ENCODE data around the gene CNR2. TPM values are rescaled to one million over a fixed set of nuclear protein-coding genes. Genes with fewer than 3 reads are reported as not detected.
A peak's percentile ranks its signal among the peaks of the same experiment; 100 is the strongest.
"Not testable (repeated sequence)": the region's sequence is repeated elsewhere in the genome, so short reads cannot be mapped to it uniquely, and the experiment has no call there.

CNR2 gene
- total RNA-seq, 1 donor from 2014 or later: 0.03 TPM

GRCh38 chr1:23836037-23836436, 77.1 kb downstream of the CNR2 start:
- no peak for DNase-seq (ENCODE audit: low spot score)

DNA sequence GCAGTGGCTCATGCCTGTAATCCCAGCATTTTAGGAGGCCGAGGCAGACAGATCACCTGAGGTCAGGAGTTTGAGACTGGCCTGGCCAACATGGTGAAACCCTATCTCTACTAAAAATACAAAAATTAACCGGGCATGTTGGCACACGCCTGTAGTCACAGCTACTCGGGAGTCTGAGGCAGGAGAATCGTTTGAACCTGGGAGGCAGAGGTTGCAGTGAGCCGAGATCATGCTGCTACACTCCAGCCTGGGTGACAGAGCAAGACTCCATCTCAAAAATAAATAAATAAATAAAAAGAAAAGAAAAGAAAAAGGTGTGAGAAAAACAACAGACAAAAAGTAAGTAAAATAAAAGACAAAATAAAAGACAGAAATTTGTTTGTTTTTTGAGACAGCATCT, 79.0 kb downstream of the CNR2 start:
- not testable (repeated sequence) for DNase-seq (ENCODE audit: low spot score)

- DNase-seq (ENCODE audit: low spot score): no peak
Measured at GRCh38 chr1:23827717-23828116, 85.4 kb downstream of the CNR2 start.

DNA sequence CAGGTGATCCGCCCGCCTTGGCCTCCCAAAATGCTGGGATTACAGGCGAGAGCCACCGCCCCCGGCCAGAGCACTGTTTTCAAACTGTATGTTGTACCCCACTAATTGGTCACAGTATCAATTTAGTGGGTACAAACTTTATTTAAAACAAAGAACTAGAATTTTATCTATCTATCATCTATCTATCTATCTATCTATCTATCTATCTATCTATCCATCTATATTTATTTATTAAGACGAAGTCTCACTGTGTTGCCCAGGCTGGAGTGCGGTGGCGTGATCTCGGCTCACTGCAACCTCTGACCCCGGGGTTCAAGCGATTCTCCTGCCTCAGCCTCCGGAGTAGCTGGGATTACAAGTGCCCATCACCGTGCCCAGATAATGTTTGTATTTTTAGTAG, 86.6 kb downstream of the CNR2 start:
- not testable (repeated sequence) for DNase-seq (ENCODE audit: low spot score)

- DNase-seq (ENCODE audit: low spot score): no peak
Measured at GRCh38 chr1:23825762-23826522, 87.2 kb downstream of the CNR2 start.

- DNase-seq (ENCODE audit: low spot score): peak; percentile 92
Measured at GRCh38 chr1:23825076-23825761, 87.9 kb downstream of the CNR2 start, which contains the start of gene HMGCL. TSS of gene HMGCL (minus strand) at chr1:23825429. CDS start at chr1:23825415, 14 bp downstream.

- no peak for DNase-seq (ENCODE audit: low spot score)
Measured at GRCh38 chr1:23824711-23825075, 88.5 kb downstream of the CNR2 start.

- DNase-seq (ENCODE audit: low spot score): no peak
Measured at GRCh38 chr1:23823767-23824166, 89.4 kb downstream of the CNR2 start.

Other genes with a start within 250 kb of the CNR2 start
- 732 TPM for gene RPL11, start 221.6 kb downstream of the CNR2 start, total RNA-seq
- 35.0 TPM for gene ELOA, start 169.9 kb downstream of the CNR2 start, total RNA-seq
- 49.0 TPM for gene PITHD1, start 134.9 kb downstream of the CNR2 start, total RNA-seq
- 63.2 TPM for gene LYPLA2, start 122.2 kb downstream of the CNR2 start, total RNA-seq
- gene GALE, start 112.6 kb downstream of the CNR2 start, total RNA-seq: 111 TPM
- 57.6 TPM for gene HMGCL, start 87.9 kb downstream of the CNR2 start, total RNA-seq
- 65.9 TPM for gene FUCA1, start 45.1 kb downstream of the CNR2 start, total RNA-seq
- 153 TPM for gene PNRC2, start 46.5 kb upstream of the CNR2 start, total RNA-seq
- gene SRSF10, start 67.0 kb upstream of the CNR2 start, total RNA-seq: 78.9 TPM
- gene MYOM3, start 198.8 kb upstream of the CNR2 start, total RNA-seq: 1.7 TPM
- gene IL22RA1, start 229.8 kb upstream of the CNR2 start, total RNA-seq: 11.6 TPM

All from mucosa of gallbladder (tissue), 1 donor.